GM18507 (cell line): ENCODE data around the gene CSTF3.
"Not testable (repeated sequence)": the region's sequence is repeated elsewhere in the genome, so short reads cannot be mapped to it uniquely, and the experiment has no call there.

ENCODE experiments used
- DNase-seq: peaks from one replicate; pipeline ENCODE4 v3.0.0; 2011; ENCODE audit warnings: low read depth; ENCODE audit not compliant: insufficient read length; ENCODE audit errors: extremely low spot score
- FAIRE-seq: peaks from 2 replicates; lab custom pipeline; 2011; peaks lifted over from hg19 to GRCh38; lab: Jason Lieb, UNC

Gene CSTF3

DNA sequence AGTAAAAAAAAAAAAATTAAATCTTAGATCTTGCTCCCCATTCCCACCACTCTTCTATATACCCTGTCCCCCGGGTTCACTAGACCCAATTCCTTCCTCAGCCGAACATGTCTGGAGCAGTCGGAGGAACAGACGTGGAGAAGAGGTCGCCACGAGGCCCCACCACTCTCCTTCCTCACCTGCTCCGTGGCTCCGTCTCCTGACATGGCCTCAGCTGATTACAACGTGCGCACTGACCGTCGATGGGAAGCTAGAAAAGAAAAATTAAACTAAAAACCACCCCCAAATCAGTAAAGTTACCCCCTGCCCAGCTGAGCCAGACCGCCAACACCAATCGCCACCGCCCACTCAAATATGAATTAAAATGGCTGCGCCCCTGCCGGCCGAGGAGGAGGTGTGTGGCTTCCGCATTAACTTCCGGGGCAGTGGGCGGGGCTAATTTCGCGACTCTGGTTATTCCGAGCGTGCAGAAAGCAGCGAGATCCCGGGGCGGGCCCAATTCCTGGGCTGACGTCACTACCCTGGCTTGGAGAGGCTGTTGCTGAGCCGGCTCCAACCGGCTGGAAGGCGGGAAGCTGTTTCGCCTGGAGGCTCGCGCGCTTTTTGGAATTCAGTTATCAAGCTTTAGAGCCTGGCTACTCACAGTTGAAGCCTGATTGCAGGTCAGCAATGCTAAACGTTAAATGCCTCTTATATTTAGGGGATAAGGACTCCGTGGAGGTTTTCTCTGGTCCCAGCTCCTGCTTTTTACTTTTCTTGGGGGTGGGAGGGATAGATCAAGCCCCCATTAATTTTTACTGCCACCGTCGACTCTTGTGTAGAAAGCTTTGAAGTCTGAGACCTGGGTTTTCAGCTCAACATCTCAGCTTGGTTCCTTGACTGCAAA, at the start of gene CSTF3:
Gene CSTF3 (minus strand): TSS at position 361 of the 886 bp plus-strand sequence. CDS start 155 bp downstream, at position 206.
- DNase-seq, result peak; percentile 87
- peak; percentile 91 for FAIRE-seq

DNA sequence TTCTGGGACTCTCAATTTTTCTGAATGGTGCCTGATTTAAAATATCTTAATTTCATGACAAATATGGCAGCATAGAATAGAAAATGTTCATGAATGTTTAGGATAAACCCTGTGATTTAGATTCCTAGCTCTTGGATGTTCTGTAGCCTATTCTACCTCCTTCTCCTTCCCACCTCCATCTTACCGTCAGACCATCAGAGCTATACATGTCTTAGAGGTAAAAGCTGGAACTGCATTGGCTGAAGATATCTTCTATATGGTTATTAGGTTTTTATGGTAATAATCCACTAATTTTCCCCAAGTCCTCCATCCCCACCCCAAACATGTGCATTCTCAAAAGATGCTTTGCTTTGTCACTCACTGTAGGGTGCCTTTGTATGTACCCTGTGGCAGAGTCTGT, 46.9 kb upstream of the CSTF3 start:
- DNase-seq, result no peak
- no peak for FAIRE-seq

DNA sequence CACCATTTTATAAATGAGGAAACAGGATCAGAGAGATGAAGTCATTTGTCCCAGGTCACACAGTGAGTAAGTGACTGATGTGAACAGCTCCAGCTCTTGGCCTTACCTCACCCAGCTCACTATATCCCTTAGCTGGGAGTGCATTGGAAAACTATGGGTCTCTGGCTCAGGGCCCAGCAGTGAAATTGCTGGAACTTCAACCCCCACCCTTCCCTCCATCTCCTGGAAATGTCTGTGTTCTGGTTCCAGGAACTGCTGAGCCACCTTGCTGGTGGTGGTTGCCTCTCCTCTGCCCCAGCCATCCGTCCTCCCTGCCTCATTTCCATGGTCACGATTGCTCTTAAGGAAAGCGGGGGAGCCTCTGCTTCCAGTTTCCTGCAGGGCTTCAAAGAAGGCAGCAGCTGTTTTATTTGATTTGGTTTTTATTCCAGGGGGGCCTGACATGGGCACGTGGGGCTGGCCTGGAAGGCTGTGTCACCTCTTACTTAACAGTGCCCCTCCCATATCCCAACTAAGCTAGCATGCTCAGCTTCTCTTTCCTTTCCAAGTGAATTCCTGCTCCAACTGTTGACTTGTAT, 46.2 kb upstream of the CSTF3 start:
- FAIRE-seq, result no peak
- no peak for DNase-seq

- FAIRE-seq, result no peak
- no peak for DNase-seq
These were observed 36.8 kb upstream of the CSTF3 start for GRCh38 chr11:33197915-33198727.

GRCh38 chr11:33195462-33196173, 34.3 kb upstream of the CSTF3 start:
- no peak for FAIRE-seq
- DNase-seq, result no peak

DNA sequence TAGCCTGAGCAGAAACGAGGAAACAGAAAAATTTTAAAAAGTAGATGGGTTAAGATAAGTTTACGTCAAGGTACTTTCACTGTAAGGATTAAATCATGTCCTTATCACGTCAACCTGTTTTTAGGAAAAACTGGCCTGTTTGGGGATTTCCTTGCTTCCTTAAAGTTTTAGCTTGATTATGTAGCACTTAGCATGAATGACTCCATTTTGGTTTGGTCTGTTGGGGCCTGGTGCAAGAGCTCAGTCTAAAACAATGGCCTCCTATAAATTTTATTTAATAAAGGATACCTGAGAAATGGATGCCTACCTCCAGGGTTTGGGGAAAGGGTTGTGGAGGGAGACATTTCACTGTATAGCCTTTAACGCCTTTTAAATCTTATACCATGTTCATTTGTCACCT, 33.2 kb upstream of the CSTF3 start:
- DNase-seq (no peak), FAIRE-seq (no peak)

DNA sequence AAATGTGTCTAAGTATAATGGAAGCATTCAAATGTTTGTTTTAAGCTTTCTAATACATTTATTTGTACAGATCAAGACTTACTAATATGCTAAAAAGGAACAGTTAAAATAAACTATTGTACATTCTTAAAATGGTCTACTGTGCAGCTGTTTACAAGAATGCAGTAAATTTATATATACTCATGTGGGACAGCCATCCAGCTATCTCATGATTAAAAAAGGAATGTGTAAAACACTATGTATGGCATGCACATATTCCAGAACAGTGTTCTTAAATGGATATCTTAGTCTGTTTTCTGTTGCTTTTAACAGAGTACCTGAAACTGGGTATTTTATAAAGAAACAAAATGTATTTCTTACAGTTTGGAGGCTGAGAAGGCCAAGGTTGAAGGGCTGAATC, 30.2 kb upstream of the CSTF3 start:
- DNase-seq (no peak), FAIRE-seq (no peak)

DNA sequence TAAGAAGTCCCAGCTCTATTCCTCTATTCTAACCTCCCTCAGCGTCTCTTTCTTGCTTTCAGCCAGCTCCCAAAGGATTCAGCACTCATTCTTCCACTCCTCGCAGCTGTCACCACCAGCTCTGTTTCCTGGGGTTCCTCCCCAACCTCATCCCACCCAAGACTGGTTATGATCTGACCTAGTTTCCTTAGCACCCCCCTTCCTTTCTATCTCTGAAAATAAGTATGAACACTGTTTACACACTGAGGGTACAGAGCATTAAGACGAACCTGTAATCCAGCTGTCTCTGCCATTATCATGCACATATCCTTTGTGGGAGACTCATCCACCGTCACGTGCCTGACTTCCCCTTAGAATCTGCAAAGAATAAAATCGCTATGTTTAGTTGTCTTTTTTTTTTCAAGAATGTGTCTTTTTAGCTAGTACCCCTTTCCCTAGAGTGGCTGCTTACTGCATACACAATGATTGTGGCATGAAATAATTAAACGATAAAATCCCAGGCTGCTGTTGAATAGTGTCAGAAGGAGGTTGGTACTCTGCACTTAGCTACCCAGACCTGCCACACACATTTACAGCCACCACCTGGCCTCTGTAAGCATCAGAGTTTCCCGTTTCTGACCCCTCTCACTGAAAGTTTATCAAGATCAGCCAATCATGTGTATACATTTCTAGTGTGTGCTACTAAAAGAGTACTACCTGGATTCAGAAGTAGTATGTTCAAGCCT, 26.9 kb upstream of the CSTF3 start:
- DNase-seq, result no peak

GRCh38 chr11:33185756-33186155, 24.5 kb upstream of the CSTF3 start:
- DNase-seq, result no peak
- no peak for FAIRE-seq

More for the DNA sequence above, 26.9 kb upstream of the CSTF3 start:
- FAIRE-seq, result no peak

DNA sequence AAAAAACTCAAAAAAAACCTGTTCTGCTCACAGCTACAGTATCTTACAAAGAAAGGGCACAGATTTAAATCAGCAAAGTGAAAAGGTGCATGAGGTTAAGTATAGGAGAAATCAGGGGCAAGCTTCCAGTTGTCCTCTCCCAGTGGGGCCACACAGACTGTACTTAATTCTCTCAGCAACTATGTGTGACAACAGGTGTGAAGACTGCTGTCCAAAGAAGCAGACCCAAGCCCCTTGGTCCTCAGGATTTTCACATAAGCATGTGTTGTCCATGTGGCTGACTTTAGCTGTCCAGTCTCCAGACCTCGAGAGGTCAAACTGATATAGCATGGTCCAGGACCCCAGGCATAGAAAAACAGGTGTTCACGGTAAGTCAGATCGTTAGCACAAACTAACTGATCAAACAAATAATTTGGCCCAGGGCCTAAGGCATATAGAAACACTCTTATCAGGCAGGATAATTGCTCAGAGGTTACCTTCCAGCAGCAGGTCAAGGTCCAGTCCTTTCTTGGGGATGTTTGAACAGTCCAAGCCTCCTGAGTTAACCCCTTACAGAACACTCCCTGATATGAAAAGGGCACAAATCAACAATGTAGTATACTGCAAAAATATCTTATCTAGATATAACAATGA, 21.1 kb upstream of the CSTF3 start:
- DNase-seq (no peak), FAIRE-seq (no peak)

GRCh38 chr11:33179348-33179803, 18.1 kb upstream of the CSTF3 start:
- no peak for FAIRE-seq
- DNase-seq, result no peak

- DNase-seq (no peak), FAIRE-seq (no peak)
These were observed 17.3 kb upstream of the CSTF3 start for GRCh38 chr11:33178443-33179180.

- DNase-seq (no peak), FAIRE-seq (no peak)
These were observed 16.5 kb upstream of the CSTF3 start for GRCh38 chr11:33177676-33178336.

DNA sequence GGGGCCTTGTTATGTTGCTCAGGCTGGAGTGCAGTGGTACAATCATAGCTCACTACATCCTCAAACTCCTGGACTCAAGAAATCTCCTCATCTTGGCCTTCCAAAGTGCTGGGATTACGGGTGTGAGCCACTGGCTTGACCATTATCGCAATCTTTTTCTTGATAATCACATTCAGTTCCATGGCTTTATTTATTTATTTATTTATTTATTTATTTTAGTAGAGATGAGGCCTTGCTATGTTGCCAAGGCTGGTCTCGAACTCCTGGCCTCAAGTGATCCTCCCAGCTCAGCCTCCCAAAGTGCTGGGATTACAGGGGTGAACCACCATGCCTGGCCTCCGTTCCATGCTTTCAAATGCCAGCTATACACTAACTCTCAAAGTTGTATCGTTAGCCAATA, 15.5 kb upstream of the CSTF3 start:
- not testable (repeated sequence) for FAIRE-seq, DNase-seq

DNA sequence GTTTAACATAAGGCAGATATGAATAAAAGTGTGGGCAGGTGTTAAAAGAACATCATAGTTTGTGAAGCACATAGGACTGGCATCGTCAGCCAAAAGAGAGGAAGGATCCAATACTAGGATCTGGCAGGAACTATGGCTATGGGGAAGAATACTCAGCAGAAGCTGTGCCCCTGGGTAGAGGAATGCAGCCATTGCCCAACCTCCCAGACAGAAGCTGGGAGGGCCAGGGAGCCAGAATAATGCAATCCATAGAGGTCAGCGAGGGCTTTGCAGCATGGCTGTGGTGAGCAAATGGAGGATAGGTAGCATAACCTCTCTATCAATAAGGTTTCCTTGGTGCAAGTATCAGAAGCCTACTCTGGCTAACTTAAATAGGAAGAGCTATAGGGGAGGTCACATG, 11.7 kb upstream of the CSTF3 start:
- DNase-seq (no peak), FAIRE-seq (no peak)

DNA sequence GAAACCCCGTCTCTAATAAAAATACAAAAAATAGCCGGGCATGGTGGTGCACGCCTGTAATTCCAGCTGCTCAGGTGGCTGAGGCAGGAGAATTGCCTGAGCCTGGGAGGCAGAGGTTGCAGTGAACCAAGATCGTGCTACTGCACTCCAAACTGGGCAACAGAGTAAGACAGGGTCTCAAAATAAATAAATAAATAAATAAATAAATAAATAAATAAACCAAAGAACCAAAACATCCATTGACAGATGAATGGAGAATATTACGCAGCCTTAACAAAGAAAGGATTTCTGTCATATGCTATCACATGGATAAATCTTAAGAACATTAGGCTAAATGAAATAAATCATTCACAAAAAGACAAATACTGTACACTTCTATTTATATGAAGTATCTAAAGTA, 11.1 kb upstream of the CSTF3 start:
- DNase-seq (no peak), FAIRE-seq (no peak)

DNA sequence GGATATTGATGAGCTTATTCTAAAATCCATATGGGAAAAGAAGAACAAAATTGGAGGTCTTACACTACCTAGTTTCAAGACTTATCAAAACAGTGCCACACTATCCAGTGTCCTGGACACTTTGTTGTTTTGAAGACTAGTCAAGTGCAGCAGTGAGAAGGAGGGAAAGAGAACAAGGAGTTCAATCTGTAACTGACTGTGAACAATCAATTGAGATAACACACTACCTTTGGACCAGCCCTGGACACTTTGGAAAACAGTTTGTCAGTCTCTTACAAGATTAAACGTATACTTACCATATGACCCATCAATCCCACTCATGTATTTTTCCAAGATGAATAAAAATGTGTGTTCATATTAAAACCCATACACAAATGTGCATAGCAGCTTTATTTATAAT, 10.0 kb upstream of the CSTF3 start:
- DNase-seq (no peak), FAIRE-seq (no peak)
